Measurements from ENCODE around the gene HYKK.

HYKK gene

GRCh38 chr15:78565951-78566774 is 58.8 kb downstream of the HYKK start:
- TF ChIP-seq CTCF (IDR thresholded peaks at IDR 0.05; ENCODE audit: insufficient read depth, low read depth, low read length, missing control alignments): peak; percentile 9
- H3K4me3 ChIP-seq (ENCODE audit: low read depth, low read length): peak overlapping the region; percentile 73
- peak; percentile 26 for DNase-seq (ENCODE audit: low read depth)

GRCh38 chr15:78567531-78567930 is 60.2 kb downstream of the HYKK start:
- DNase-seq (ENCODE audit: low read depth): no peak
- no peak overlapping the region for H3K4me3 ChIP-seq (ENCODE audit: low read depth, low read length)
- TF ChIP-seq CTCF (IDR thresholded peaks at IDR 0.05; ENCODE audit: insufficient read depth, low read depth, low read length, missing control alignments): no peak

GRCh38 chr15:78570710-78571109 is 63.3 kb downstream of the HYKK start:
- TF ChIP-seq CTCF (IDR thresholded peaks at IDR 0.05; ENCODE audit: insufficient read depth, low read depth, low read length, missing control alignments): no peak
- no peak for DNase-seq (ENCODE audit: low read depth)
- H3K4me3 ChIP-seq (ENCODE audit: low read depth, low read length): no peak overlapping the region

- no peak for DNase-seq (ENCODE audit: low read depth)
- H3K4me3 ChIP-seq (ENCODE audit: low read depth, low read length): no peak overlapping the region
- TF ChIP-seq CTCF (IDR thresholded peaks at IDR 0.05; ENCODE audit: insufficient read depth, low read depth, low read length, missing control alignments): no peak
Measured at GRCh38 chr15:78571382-78571781, 64.0 kb downstream of the HYKK start.

- DNase-seq (ENCODE audit: low read depth): no peak
- no peak overlapping the region for H3K4me3 ChIP-seq (ENCODE audit: low read depth, low read length)
- no peak for TF ChIP-seq CTCF (IDR thresholded peaks at IDR 0.05; ENCODE audit: insufficient read depth, low read depth, low read length, missing control alignments)
Measured at GRCh38 chr15:78573416-78573815, 66.0 kb downstream of the HYKK start.

GRCh38 chr15:78574944-78575343 is 67.6 kb downstream of the HYKK start:
- DNase-seq (ENCODE audit: low read depth): no peak
- H3K4me3 ChIP-seq (ENCODE audit: low read depth, low read length): no peak overlapping the region
- TF ChIP-seq CTCF (IDR thresholded peaks at IDR 0.05; ENCODE audit: insufficient read depth, low read depth, low read length, missing control alignments): no peak
